GM23248 (cell line): Measurements from ENCODE around the gene PPP1R37. TPM values are rescaled to one million over a fixed set of nuclear protein-coding genes. Genes with fewer than 3 reads are reported as not detected.
A peak's percentile ranks its signal among the peaks of the same experiment; 100 is the strongest.

ENCODE experiments used
- DNase-seq: peaks from one replicate; pipeline ENCODE4 v3.0.0-alpha.2; 2015
- H2AFZ ChIP-seq: fragments of 200-600 bp; sonication (generic); 2 replicates; pipeline ENCODE4 v1.6.1; 2016; ENCODE audit warnings: antibody characterized with exemption
- H3F3A ChIP-seq: fragments of 200-600 bp; sonication (generic); 2 replicates; pipeline ENCODE4 v1.6.1; 2016; ENCODE audit warnings: mild to moderate bottlenecking, antibody characterized with exemption, mixed run types; ENCODE audit not compliant: insufficient read depth
- H3K27ac ChIP-seq: fragments of 200-600 bp; sonication (generic); 2 replicates; pipeline ENCODE4 v1.5.1; 2016; ENCODE audit warnings: mild to moderate bottlenecking
- H3K27me3 ChIP-seq: fragments of 200-600 bp; sonication (generic); replicated peaks from 2 replicates; pipeline ENCODE4 v1.6.1; 2016; ENCODE audit warnings: mild to moderate bottlenecking; ENCODE audit not compliant: insufficient read depth
- H3K36me3 ChIP-seq: fragments of 200-600 bp; sonication (generic); 2 replicates; pipeline ENCODE4 v1.6.1; 2016; ENCODE audit warnings: low read depth, mild to moderate bottlenecking
- H3K4me1 ChIP-seq: fragments of 200-600 bp; sonication (generic); 2 replicates; pipeline ENCODE4 v1.6.1; 2016; ENCODE audit warnings: mild to moderate bottlenecking; ENCODE audit not compliant: insufficient read depth
- H3K4me2 ChIP-seq: fragments of 200-600 bp; sonication (generic); one replicate; pipeline ENCODE4 v1.6.1; 2016; ENCODE audit warnings: mild to moderate bottlenecking; ENCODE audit not compliant: unreplicated experiment
- H3K4me3 ChIP-seq: fragments of 200-600 bp; sonication (generic); 2 replicates; pipeline ENCODE4 v1.5.1; 2016; ENCODE audit warnings: mild to moderate bottlenecking
- H3K79me2 ChIP-seq: fragments of 200-600 bp; sonication (generic); 2 replicates; pipeline ENCODE4 v1.6.1; 2016; ENCODE audit warnings: mild to moderate bottlenecking; ENCODE audit not compliant: insufficient read depth
- H3K9ac ChIP-seq: fragments of 200-600 bp; sonication (generic); 2 replicates; pipeline ENCODE4 v1.6.1; 2016; ENCODE audit warnings: mild to moderate bottlenecking
- H3K9me2 ChIP-seq: fragments of 200-600 bp; sonication (generic); 2 replicates; pipeline ENCODE4 v1.6.1; 2016; ENCODE audit warnings: mixed run types, mild to moderate bottlenecking, moderate library complexity; ENCODE audit not compliant: insufficient read depth
- H3K9me3 ChIP-seq: fragments of 200-600 bp; sonication (generic); one replicate; pipeline ENCODE4 v1.6.1; 2017; ENCODE audit warnings: low read depth
- H4K20me1 ChIP-seq: fragments of 200-600 bp; sonication (generic); 2 replicates; pipeline ENCODE4 v1.6.0; 2016; ENCODE audit not compliant: insufficient read depth
- EZH2 ChIP-seq: fragments of 200-600 bp; sonication (generic); IDR thresholded peaks from 2 replicates; pipeline ENCODE4 v1.6.1; 2018; ENCODE audit warnings: antibody characterized with exemption, mild to moderate bottlenecking; ENCODE audit not compliant: insufficient read depth, poor library complexity, severe bottlenecking
- EZH2phosphoT487 ChIP-seq: fragments of 200-600 bp; sonication (generic); IDR thresholded peaks from 2 replicates; pipeline ENCODE4 v1.6.1; 2018; ENCODE audit warnings: antibody characterized with exemption, moderate library complexity, mild to moderate bottlenecking, low read depth; ENCODE audit not compliant: insufficient read depth
- WGBS, 2 experiments: methylation state at CpG; one replicate each; pipeline ENCODE4 v1.1.6; 2015 to 2017; ENCODE audit warnings: low lambda C conversion rate in 2 of 2, low coverage in 1 of 2; ENCODE audit errors: missing lambda C conversion rate in 2 of 2; 5-methylcytosine and 5-hydroxymethylcytosine counted together
- in situ Hi-C: fragments of 300-500 bp; cut with MboI; formaldehyde crosslinking; loops from 2 replicates; pipeline ENCODE4 v1.15.0; 2020
- polyA plus RNA-seq: library from polyadenylated mRNA; unstranded; fragments of >200 nt; fragmentation: Nextera tagmentation; extraction: Ambion mirVana; gene quantifications from 2 replicates; pipeline ENCODE4 v1.2.1, GENCODE V29; 2016
- total RNA-seq: library from RNA; depleted of rRNA; stranded (reverse); fragments of >200 nt; shearing (Covaris generic); gene quantifications from 2 replicates; pipeline ENCODE4 v1.2.3, GENCODE V29; 2014

PPP1R37 gene
- total and polyA plus RNA-seq, 2 experiments from 2014 or later: 1.9 to 43.8 TPM

DNA sequence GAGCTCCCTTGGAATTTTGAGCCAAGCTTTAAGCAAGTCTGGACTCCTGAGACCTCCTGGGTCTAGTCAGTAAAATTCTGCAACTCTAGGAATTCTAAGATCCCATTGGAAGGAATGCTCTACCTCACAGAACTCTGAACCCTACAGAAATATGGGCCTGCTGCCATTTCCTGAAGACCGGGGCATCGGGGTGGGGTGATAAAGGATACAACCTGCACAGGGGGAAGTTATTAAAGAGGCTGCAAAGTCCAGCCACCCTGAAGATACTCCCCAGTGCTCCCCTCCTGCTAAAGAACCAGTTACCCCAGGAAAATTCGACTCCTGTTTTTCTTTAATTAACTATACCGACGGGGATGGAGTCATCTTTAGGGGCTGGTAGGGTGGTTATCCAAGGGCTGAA, 2.4 kb upstream of the PPP1R37 start:
- H3K36me3 ChIP-seq: no peaks in the 10 kb centered on the region
- H3K27me3 ChIP-seq: no peaks in the 10 kb centered on the region
- 0 out of 2 replicates have a peak, but pooled peaks cover 5% of the 10 kb centered on the region for H3K4me1 ChIP-seq
- no peaks in the 10 kb centered on the region for H3K9me2 ChIP-seq
- peaks cover 43% of the 10 kb centered on the region for H3K79me2 ChIP-seq
- no peak for DNase-seq
- H3K9ac ChIP-seq: no peak overlapping the region
- no peaks in the 10 kb centered on the region for H4K20me1 ChIP-seq
- TF ChIP-seq EZH2phosphoT487: no peak
- TF ChIP-seq EZH2: no peak
- no peak overlapping the region for H2AFZ ChIP-seq
- H3F3A ChIP-seq: peaks cover 13% of the 10 kb centered on the region
- 74 to 77% methylated on average over 5 of the region's 5 CpGs for WGBS, 2 experiments
- no peak overlapping the region for H3K4me3 ChIP-seq
- no peak overlapping the region for H3K27ac ChIP-seq
- H3K9me3 ChIP-seq: no peaks in the 10 kb centered on the region
- in situ Hi-C loops: no loop called here
- no peak overlapping the region for H3K4me2 ChIP-seq

DNA sequence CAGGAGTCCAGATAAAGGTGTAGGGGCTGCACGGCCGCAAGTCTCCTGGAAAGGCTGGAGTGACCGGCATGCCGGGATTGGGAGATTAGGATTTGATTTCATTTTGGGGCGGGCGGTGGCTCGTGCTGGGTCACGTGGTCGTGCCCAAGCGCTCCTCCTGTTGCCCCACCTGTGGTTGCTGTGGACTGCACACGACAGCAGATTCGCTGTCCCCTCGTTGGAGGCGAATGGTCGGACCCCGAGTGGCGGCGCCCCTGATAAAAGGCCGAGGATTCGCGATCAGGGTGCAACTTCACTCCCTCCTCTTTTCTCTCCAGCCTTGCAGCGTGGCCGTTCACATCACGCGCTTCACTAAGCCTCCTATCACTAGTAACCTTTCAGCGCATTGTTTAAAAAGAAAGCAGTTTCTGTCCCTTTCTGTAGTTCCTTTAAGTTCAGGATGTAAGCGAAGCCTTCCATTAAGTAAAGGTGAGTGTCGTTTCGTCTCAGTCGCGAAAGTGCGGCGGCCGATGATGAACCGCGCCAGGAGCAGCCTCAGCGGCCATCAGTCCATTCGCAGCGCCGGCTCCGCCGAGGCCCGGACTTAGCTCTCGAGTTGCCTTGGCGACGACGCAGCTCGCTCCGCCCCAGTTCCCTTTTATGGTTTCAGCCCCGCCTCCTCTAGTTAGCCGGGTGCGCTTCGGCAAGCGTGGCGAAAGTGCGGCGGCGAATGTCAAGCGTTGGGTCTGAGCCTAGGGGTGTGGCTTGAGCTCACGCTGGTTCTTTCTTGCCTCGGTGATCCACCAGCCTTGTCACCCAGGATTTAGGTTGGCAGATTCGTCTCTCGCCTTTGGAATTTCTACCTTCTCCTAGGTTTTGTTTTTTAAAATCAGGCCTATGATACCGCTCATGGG, 1.7 kb upstream of the PPP1R37 start:
- DNase-seq: peak; percentile 99
- Histone ChIP-seq H3F3A (peaks cover 13% of the 10 kb centered on the region), H3K4me3 (peak overlapping the region; percentile 91), H2AFZ (peak overlapping the region; percentile 88), H3K79me2 (peaks cover 45% of the 10 kb centered on the region), H4K20me1 (no peaks in the 10 kb centered on the region), H3K27ac (peak overlapping the region; percentile 95), H3K9me2 (no peaks in the 10 kb centered on the region), H3K4me2 (peak overlapping the region; percentile 99), H3K9ac (peak overlapping the region; percentile 95), H3K4me1 (0 out of 2 replicates have a peak, but pooled peaks cover 5% of the 10 kb centered on the region), H3K36me3 (no peaks in the 10 kb centered on the region), H3K27me3 (no peaks in the 10 kb centered on the region), H3K9me3 (no peaks in the 10 kb centered on the region)
- no peak for TF ChIP-seq EZH2
- TF ChIP-seq EZH2phosphoT487: no peak
- in situ Hi-C loops: no loop called here
- 23 to 24% methylated on average over 59 to 63 of the region's 64 CpGs for WGBS, 2 experiments

DNA sequence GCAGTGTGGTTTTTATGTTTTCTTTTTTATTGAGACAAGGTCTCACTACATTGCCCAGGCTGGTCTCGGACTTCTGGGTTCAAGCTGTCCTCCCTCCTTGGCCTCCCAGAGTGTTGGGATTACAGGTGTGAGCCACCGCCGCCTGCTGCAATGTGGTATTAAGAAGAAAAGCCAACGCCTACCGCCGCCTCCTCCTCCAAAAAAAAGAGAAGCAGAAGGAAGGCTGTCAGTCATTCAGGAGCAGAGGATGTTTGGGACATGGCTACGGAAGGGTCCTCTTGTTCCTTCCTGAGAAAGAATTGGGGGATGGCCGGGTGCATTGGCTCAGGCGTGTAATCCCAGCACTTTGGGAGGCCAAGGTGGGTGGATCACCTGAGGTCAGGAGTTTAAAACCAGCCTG, 1.2 kb downstream of the PPP1R37 start:
- DNase-seq: no peak
- H3K4me3 ChIP-seq: peak overlapping the region; percentile 91
- WGBS, 2 experiments: 64 to 69% methylated on average over 9 of the region's 9 CpGs
- H3K4me2 ChIP-seq: peak overlapping the region; percentile 99
- H3K27me3 ChIP-seq: no peaks in the 10 kb centered on the region
- no peak overlapping the region; the same call in 1 of the 2 replicates for H3K27ac ChIP-seq
- H3K9me2 ChIP-seq: no peaks in the 10 kb centered on the region
- no peaks in the 10 kb centered on the region for H3K9me3 ChIP-seq
- H3K9ac ChIP-seq: peak overlapping the region; percentile 95
- peaks cover 19% of the 10 kb centered on the region for H3K4me1 ChIP-seq
- H3K79me2 ChIP-seq: peaks cover 61% of the 10 kb centered on the region
- peaks cover 7% of the 10 kb centered on the region; the same call in 1 of the 2 replicates for H4K20me1 ChIP-seq
- H3K36me3 ChIP-seq: no peaks in the 10 kb centered on the region
- H3F3A ChIP-seq: peaks cover 21% of the 10 kb centered on the region
- in situ Hi-C loops: no loop called here
- TF ChIP-seq EZH2 (no peak), EZH2phosphoT487 (no peak)
- no peak overlapping the region for H2AFZ ChIP-seq

GRCh38 chr19:45094707-45095106, 1.7 kb downstream of the PPP1R37 start:
- TF ChIP-seq EZH2phosphoT487 (no peak), EZH2 (no peak)

More at GRCh38 chr19:45094707-45095106, 1.7 kb downstream of the PPP1R37 start:
- peak overlapping the region; percentile 99 for H3K4me2 ChIP-seq
- no peaks in the 10 kb centered on the region for H3K36me3 ChIP-seq
- H4K20me1 ChIP-seq: peaks cover 7% of the 10 kb centered on the region; the same call in 1 of the 2 replicates
- peaks cover 19% of the 10 kb centered on the region for H3K4me1 ChIP-seq
- H3K4me3 ChIP-seq: peak overlapping the region; percentile 91; the same call in 1 of the 2 replicates
- no peak overlapping the region for H2AFZ ChIP-seq
- no peak overlapping the region for H3K27ac ChIP-seq
- H3K27me3 ChIP-seq: no peaks in the 10 kb centered on the region
- H3F3A ChIP-seq: peaks cover 21% of the 10 kb centered on the region
- H3K9ac ChIP-seq: 0 out of 2 replicates have a peak overlapping the region, but pooled peaks have one; percentile 95
- 90 to 97% methylated on average over 5 of the region's 5 CpGs for WGBS, 2 experiments
- DNase-seq: no peak
- in situ Hi-C loops: no loop called here
- H3K9me2 ChIP-seq: no peaks in the 10 kb centered on the region
- peaks cover 66% of the 10 kb centered on the region for H3K79me2 ChIP-seq
- H3K9me3 ChIP-seq: no peaks in the 10 kb centered on the region
